HL-60/S4 (cell line): ENCODE data around the gene NKX6-2.

Experiments used
- in situ Hi-C: fragments of 300-500 bp; cut with MboI; formaldehyde crosslinking; loops from 2 replicates; pipeline ENCODE4 v1.14.3; 2022; ENCODE audit warnings: low sequenced_read_pairs

Gene NKX6-2

GRCh38 chr10:132742167-132742836 lies 43.6 kb downstream of the NKX6-2 start:
- in situ Hi-C loops = no loop called here

- in situ Hi-C loops = no loop called here
Measured at GRCh38 chr10:132740588-132740987, 45.4 kb downstream of the NKX6-2 start.

GRCh38 chr10:132739225-132739613 lies 46.7 kb downstream of the NKX6-2 start:
- in situ Hi-C loops = no loop called here

GRCh38 chr10:132738454-132739224 lies 47.3 kb downstream of the NKX6-2 start:
- in situ Hi-C loops = no loop called here

GRCh38 chr10:132737390-132738048 lies 48.4 kb downstream of the NKX6-2 start:
- in situ Hi-C loops = no loop called here

GRCh38 chr10:132735923-132736391 lies 50.0 kb downstream of the NKX6-2 start:
- in situ Hi-C loops = no loop called here

GRCh38 chr10:132735341-132735775 lies 50.6 kb downstream of the NKX6-2 start:
- in situ Hi-C loops = no loop called here

- in situ Hi-C loops = no loop called here
Measured at GRCh38 chr10:132733926-132734325, 52.0 kb downstream of the NKX6-2 start.
